ENCODE results near the gene TWIST2.

Gene TWIST2

DNA sequence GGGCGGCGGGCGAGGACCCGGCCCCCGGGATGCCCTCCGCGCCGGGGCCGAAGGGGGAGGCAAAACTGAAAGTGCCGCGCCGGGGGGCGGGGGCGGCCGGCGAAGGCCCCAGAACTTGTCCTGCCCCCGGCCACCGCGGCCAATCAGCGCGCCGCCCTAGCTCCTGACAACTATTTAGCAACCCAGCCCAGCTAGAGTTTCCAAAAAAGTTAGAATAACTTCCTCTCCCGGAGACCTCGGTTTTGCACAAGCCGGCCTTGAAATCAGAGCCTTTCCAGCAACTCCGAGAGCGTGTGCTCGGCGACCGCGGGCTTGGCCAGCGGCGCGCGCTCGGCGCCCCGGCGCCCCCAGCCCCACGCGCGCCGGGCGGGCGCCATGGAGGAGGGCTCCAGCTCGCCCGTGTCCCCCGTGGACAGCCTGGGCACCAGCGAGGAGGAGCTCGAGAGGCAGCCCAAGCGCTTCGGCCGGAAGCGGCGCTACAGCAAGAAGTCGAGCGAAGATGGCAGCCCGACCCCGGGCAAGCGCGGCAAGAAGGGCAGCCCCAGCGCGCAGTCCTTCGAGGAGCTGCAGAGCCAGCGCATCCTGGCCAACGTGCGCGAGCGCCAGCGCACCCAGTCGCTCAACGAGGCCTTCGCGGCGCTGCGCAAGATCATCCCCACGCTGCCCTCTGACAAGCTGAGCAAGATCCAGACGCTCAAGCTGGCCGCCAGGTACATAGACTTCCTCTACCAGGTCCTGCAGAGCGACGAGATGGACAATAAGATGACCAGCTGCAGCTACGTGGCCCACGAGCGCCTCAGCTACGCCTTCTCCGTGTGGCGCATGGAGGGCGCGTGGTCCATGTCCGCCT is at the start of gene TWIST2:
Gene TWIST2, plus strand, starts transcription at position 245 of the 850 bp plus-strand sequence. Its CDS starts 131 bp downstream, at position 376.
- no peak for DNase-seq (ENCODE audit: low spot score)

DNA sequence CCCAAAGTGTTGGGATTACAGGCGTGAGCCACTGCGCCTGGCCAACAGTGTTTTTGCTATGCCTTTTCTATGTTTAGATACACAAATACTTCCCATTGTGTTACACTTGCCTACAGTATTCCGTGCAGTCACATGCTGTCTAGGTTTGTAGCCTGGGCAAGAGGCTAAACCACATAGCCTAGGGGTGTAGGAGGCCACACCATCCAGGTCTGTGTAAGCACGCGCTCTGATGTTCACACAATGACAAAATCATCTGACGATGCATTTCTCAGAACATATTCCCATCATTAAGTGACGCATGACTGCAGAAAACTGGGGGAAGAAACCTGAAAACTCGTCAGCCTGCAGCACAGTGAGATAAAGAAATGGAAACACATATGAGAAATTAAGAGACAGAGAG is 46.1 kb upstream of the TWIST2 start:
- DNase-seq (ENCODE audit: low spot score), result no peak

DNA sequence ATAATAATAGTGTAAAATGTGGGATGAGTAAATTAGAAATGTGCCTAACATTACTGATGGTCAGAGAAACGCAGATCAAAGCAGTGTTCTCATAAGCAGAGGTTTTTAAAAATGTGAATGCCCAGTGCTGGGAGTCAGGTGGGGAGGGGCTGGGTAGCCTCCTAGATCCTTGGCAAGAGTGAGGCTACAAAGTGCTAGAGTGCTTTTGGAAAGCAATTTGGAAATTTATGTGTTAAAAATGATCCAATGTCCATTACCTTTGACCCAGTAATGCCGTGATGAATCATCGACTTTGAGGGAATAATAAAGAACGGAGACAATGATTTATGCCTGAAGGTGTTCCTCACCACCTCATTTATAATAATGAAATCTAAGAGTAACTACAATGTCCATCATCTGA is 44.9 kb upstream of the TWIST2 start:
- no peak for DNase-seq (ENCODE audit: low spot score)

DNA sequence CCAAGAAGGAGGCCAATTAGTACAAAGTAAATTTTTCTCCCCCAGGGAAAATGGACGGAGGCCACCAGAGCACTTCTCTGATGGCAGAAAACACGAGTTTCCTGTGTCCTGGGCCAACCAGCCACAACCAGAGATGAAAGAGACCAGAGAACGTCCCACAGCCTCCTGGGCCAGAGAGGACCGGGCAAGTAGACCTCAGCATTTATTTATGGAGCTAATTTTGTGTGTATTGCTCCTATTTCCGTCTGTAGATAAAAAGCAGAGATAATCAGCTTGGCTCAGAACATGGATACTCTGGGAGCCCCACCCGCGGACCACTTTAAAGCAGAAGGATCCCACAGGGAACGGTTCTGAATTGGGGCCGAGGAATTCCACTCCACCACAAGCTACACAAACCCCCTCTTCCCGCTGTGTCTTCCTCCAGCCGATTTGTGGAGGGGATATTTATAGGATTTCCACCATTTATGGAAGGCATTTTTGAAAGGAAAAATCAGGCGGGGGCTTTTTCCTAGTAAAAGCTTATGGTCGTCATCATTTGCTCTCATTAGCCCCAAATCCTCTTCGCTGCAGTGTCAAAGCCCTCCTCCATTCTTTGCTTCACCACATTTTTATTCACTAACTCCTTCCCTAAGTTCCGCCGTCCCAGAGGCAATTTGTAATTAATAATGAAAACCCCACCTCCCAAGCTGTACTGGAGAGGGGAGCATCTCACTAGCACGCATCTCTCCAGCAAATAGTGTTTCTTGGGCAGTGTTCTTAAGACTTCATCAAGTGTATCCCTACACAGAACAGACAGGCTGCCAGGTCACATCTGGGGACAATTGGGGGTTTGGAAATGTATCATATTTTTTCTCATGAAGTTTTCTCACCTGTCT is 43.7 kb upstream of the TWIST2 start:
- DNase-seq (ENCODE audit: low spot score), result no peak

DNA sequence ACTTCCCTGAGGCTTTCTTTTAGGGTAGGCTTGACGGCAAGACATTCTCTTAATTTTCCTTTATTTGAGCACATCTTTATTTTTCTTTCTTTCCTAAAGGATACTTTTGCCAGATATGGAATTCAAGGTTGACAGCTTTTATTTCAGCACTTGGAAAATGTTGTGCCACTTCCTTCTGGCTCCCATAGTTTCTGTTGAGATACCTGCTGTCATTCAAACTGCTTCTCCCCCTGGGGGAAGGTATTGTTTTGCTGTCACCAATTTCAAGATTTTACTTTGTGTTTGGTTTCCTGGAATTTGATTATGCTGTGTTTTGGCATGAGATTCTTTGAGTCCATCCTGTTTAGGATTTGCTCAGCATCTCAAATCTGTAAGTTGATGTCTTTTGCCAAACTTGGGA is 39.1 kb upstream of the TWIST2 start:
- DNase-seq (ENCODE audit: low spot score), result no peak

DNA sequence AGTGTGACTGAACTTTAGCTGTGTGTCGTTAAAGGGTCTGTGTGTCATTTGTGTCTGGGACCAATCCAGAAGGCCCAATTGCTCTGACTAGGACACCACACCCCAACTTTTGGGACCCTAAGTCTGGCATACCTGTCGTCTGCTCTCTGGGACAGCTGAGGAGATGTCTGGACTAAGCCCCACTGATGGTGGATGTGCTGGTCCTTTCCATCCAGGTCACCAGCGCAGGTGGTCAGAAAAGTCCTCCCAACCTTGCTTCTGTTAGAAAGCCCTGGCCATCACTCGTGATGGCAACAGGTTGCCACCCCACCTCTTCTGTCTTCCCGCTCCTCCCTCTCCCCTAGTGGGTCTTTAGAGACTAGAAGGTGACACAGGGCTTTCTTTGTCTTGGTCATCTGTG is 37.6 kb upstream of the TWIST2 start:
- no peak for DNase-seq (ENCODE audit: low spot score)

DNA sequence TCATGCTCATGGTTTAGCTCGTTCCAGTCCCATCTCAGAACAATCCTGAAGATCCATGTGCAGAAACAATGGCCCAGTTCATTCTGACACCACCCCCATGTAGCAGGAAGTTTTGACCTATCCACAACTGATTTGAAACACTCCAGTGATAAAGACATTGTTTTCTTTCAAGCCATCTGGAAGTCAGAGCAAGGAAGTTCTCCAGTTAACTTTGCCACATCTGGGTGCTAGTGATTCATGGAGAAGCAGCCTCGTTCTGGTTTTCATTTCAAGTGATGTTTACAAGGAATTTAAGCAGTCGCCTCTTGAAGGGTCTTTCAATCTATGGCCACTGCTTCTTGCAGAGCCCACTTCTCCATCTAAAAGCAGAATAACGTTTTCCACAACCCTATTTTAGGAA is 36.6 kb upstream of the TWIST2 start:
- no peak for DNase-seq (ENCODE audit: low spot score)

DNA sequence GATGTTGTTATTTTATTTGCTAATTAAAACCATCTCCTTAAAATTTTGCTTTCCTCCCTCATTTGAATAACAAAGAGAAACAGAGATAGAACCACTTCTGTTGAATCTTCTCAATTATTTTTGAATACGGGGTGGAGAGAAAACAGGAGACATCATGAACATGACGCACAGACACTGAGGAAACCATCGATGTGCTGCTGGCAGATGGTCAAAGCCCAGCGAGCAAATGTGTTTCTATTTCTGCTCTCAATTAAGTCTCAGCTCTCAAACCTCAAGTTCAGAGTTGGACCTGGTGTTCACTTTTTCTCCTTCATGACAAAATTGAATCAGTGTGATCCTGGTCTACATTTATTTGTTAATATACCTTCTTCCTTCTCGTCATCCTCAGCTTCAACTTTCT is 36.1 kb upstream of the TWIST2 start:
- DNase-seq (ENCODE audit: low spot score), result no peak

DNA sequence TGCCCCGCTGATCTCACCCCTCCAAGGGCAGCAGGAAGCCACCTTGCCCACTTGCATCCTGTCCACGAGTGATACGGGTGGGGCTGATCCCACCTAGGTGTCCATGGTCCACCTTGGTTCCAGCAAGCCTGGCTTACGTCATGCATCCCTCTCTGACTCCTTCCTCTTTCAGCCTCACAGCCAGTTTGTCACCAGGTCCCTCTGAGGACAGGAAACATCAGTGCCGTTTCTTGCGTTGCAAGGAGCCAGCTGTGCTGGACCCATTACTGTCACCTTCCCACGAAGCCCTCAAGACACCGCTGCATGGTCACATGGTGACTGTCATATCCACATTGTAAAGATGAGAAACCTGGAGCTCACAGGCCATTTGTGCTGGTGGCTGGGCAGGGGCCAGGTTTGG is 34.8 kb upstream of the TWIST2 start:
- DNase-seq (ENCODE audit: low spot score), result no peak

DNA sequence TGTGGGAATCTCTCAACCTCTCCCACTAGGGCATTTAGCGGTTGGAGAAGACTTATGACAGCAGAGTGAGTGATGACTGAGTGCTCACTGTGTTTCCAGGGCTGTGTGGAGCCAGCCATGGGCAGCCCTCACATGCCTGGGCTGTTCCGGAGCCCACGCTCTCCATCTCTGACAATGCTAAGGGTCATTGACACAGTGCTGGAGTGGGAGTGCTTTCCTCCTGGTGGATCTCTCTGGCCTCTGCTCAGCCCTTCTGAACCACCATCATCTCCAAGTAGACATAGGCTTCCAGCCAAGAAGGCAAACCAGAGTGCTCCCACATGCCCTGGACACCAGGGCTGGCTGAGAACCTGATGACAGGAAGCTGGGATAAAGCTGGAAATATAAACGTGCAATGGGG is 33.1 kb upstream of the TWIST2 start:
- no peak for DNase-seq (ENCODE audit: low spot score)

DNA sequence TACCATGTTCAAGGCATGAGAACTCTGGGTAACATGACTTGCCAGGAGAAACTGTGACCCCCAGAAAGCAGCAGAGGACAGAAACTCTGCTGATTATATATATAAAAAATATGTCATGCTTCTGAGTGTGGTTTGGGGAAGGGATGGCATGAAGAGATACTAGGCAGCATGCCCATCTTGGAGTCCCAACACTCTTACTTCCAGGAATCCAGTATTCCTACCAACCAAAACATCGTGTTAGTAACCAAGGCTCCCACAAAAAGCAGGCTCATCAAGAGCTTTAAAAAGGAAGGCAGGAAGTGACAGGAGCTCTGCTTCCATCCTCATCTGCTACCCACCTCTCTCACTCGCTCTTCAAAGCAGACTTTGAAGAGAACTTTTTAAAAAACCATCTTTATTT is 31.6 kb upstream of the TWIST2 start:
- no peak for DNase-seq (ENCODE audit: low spot score)

DNA sequence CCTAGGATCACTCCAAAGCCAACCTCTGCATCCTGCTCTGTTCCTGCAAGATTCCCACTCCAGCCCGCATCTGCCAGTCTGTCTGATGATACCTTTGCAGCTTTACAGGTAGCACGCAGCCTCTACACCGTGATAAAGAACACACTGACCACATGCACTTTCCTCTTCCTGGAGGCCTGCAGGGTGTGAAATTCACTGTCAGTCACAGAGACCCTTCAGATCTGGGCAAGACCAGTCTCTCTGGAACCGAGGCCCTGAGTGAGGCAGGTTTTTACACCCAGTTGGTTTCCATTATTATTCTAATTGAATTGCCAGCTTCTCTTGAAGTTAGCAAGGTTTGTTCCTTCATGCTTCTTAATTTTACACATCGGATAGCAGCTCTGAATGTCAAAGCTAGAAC is 30.5 kb upstream of the TWIST2 start:
- no peak for DNase-seq (ENCODE audit: low spot score)

DNA sequence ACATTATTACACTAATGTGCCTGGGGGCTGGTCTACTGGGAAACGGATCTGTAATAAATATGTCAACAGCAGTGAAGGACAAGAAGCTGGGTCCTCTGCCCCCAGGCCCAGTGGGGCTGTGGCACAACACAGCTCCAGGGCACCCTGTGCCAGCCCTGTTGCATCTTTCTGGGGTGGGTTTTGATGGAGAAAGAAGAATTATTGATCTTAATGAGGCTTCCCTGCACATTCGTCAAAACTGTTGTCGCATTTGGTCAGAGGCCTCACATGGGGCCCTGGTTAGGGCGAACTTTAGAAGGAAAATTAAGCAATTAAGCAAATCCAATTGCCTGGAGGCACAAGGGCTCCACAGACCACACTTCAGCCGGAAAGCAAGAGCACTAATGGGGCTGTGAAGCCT is 30.0 kb upstream of the TWIST2 start:
- no peak for DNase-seq (ENCODE audit: low spot score)

DNA sequence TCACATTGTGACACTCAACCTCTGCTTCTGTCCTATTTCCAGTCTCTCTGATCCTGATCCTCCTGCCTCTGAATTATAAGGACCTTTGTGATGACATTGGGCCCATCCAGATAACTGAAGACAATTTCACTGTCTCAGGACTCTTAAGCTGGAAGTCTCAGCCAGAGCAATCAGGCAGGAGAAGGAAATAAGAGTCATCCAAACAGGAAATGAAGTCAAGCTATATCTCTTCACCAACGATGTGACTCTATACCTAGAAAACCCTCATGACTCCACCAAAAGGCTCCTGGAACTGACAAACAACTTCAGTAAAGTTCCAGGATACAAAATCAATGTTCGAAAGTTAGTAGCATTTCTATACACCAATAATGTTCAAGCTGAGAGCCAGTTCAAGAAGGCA is 29.3 kb upstream of the TWIST2 start:
- DNase-seq (ENCODE audit: low spot score), result no peak

DNA sequence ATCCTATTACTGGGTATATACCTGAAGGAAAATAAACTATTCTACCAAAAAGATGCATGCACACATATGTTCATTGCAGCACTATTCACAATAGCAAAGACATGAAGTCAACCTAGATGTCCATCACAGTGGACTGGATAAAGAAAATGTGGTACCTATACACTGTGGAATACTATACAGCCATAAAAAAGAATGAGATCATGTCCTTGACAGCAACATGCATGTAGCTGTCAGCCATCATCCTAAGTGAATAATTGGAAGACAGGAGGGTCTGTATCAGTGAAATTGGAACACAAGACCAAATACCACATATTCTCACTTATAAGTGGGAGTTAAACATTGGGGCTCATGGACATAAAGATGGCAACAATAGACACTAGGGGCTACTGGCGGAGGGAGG is 27.7 kb upstream of the TWIST2 start:
- no peak for DNase-seq (ENCODE audit: low spot score)

DNA sequence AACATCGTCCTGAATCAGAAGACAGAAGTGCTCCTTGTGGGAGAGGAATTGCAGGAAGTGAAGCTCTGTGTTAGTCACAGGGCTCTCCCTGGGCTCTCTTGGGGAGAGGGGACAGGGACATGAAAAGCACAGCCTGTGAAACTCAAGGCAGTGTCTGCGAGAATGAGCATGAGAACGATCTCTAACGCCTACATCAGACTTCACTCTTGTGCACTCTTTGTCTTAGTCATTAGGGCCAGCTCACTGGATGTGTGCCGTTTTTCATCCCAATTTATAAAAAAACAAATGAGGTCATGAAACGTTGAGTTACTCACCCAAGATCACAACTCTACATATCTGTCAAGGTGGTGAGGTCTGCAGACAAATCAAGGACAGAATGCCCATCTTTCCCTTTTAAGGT is 27.0 kb upstream of the TWIST2 start:
- no peak for DNase-seq (ENCODE audit: low spot score)

DNA sequence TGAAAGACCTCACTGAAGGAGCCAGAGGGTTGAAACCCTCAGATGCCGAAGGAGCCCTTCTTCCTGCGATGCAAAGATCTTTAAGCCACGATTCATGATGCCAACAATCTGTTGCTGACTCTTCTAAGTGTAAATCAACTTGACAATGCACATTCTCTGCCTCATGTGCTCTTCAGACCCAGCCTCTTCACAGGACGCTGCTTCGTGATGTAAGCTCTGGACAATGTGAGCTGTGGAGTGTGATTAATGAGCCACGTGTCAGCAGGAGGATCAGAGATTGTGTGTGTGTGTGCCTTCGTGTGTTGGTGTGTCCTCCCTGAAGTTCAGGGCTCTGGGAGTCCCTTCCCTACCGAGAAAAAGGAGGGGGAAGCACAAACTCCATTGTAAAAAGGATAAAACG is 26.5 kb upstream of the TWIST2 start:
- no peak for DNase-seq (ENCODE audit: low spot score)

DNA sequence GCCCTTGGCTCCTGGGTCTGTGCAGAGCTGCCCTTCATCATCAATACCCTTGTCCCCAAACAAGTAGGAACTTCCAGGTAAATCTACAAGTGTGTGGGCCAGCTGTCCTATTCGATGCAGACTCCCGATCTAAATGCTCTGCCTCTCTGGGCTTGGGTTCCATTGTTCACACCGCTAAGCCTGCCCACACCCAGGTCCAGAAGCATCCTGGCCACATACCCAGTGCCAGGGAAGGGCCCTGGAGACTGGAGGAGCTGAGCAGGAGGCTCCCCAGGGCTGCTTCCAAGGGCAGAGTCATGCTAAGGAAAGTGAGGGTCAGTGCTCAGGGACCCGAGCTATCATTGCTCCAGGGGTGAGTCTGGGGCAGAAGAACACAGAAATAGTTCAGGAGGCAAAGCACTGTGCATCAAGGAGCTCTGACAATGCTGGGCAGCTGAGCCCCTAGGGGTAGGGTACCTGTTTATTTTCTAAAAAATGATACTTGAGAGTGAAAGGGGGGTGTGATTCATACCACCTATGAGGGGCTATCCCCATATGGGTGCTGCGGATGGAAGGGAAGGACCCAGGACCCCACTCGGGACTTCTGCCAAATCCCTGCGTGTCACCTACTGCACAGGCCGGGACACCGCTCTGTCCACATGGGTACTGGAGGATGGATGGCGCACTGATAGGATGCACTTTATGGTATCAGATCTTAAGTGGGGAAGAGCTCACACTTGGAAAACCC is 25.8 kb upstream of the TWIST2 start:
- DNase-seq (ENCODE audit: low spot score), result no peak

DNA sequence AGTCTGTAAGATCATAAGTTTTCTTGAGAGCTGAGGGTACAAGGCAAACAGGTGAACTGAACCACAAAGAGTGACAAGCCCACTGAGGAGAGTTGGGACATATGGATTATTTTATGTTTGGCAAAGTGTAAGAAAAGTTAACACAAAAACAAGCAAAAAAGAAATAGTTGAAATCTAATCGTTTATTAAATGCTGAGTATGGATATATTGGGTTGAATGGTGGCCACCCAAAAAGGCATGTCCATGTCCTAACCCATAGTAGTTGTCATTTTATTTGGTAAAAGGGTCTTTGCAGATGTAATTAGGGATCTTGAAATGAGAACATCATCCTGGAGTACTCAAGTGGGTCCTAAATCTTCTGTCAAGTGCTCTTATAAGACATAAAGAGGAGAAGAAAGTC is 24.9 kb upstream of the TWIST2 start:
- DNase-seq (ENCODE audit: low spot score), result no peak

DNA sequence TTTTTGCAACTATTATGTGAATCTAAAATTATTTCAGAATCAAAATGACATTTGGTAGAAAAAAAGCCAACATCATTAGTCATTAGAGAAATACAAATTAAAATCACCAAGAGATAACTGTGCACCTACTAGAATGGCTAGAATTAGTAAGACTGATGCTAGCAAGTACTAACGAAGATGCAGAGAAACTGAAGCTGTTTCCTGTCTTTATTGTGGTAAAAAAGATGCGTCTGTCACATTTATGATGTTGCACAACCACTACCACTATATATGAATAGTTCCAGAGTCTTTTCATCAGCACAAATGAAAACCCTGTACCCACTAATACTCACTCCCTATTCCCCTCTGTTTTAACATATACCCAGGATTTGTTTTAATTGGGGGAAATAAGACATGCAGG is 16.7 kb upstream of the TWIST2 start:
- DNase-seq (ENCODE audit: low spot score), result no peak

DNA sequence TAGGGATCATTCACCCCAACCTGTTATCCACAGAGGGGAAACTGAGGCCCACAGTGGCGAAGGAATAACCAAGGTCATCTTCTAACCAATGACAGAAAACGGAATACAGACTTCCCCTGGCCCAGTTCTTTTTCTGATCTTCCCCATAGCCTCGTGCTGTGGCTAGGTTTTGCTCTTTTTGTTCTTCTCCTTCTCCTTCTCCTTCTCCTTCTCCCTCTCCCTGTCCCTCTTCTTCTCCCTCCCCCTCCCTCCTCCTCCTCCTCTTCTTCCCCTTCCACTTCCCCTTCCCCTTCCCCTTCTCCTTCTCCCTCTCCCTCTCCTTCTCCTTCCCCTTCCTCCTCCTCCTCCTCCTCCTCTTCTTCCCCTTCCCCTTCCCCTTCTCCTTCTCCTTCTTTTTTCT is 12.9 kb upstream of the TWIST2 start:
- no peak for DNase-seq (ENCODE audit: low spot score)

DNA sequence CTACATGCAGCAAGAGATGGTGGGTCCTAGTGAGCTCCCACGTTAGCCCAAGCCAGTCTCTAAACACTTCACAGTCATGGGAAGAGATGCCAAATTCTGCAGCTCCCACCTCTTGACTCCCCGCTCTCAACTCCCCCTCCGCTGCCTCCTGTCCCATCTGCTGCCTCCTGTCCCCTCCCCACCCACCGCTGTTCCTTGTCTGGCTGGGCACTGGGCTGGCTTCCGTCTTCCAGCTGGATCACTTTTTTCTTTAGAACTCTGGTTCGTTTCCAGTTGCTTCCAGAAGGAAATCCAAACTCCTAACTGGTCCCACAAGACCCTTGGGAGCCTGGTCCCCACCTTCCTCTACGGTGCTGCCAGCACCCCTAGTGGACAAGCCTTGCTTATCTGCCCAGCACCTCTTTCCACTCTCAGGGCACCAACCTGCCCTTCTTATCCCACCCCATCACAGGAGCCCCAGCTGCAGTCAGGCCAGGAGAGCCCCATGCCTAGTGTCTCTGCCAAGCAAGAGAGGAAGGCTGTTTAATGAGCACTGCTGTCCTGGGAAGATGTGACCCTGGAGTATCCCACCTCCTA is 12.1 kb upstream of the TWIST2 start:
- no peak for DNase-seq (ENCODE audit: low spot score)
